ENCODE results near the gene PSEN2.
"Not testable (repeated sequence)": the region's sequence is repeated elsewhere in the genome, so short reads cannot be mapped to it uniquely, and the experiment has no call there.

PSEN2 gene

DNA sequence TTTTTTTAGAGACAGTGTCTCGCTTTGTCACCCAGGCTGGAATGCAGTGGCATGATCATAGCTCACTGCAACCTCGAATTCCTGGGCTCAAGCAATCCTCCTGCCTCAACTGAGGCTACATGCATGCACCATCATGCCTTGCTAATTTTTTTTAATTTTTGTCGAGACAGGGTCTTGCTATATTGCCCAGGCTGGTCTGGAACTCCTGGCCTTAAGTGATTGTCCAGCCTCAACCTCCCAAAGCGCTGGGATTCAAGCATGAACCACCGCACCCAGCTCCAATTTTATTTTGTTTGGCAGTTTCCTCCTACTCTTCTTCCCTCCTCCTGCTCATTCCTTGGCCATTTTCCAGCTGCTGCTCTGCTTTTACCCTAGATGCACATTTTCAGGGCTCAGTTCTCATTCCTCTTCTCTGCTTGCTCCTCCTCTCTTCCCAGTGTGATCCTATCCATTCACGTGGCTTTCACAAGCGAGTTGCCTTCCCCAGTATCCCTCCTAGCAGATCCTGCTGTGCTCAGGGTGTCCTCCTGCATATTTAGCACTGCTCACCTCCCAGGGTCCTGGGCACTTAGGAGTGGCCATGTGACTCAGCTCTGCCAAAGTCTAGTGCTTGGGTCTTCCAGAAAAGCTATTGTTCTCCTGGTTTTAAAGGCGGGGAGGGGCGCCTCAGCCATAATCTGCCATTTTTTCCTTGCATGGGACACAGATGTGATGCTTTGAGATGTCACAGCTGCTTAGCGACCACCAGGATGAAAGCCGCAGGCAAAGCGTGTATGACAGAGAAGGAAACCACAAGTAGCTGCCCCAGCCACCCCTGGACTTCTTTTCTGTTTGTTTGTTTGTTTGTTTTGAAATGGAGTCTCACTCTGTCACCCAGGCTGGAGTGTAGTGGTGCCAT, 33.7 kb downstream of the PSEN2 start:
- DNase-seq (ENCODE audit: insufficient read length, low spot score), result no peak
- no peak for FAIRE-seq
- TF ChIP-seq POLR2A (IDR thresholded peaks at IDR 0.05; ENCODE audit: low read depth, low read length), result no peak

DNA sequence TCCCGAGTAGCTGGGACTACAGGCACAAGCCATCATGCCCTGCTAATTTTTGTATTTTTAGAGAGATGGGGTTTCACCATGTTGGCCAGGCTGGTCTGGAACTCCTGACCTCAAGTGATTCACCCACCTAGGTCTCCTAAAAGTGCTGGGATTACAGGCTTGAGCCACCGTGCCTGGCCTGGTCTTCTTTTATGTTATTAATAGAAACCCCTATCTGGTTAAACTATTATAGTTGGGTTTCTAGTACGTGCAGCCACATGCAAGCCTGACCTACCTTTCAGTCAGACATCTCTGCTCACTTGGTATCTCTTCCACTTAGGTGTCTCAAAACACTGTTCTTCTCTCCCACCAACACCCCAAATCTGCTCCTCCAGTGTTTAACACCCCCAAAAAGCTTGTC, 34.4 kb downstream of the PSEN2 start:
- no peak for TF ChIP-seq POLR2A (IDR thresholded peaks at IDR 0.05; ENCODE audit: low read depth, low read length)
- no peak for FAIRE-seq
- no peak for DNase-seq (ENCODE audit: insufficient read length, low spot score)

DNA sequence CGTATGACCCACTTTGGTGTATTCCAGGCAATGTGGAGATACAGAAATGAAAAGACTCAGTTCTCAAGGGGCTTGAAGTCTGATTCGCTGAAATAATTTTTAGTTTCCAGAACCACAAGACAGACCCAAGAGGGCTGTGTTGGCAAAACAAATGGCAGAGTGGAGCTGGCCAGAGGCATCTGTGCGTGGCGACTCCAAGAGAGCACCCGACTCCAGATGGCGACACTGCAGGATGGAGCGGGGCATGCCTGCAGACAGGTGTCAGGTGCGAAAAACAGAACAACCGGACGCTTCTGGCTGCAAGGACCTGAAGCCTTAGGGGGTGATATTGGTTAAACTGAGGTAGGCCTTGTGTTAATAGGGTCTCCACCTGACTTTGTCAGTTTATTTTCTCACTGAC, 38.0 kb downstream of the PSEN2 start:
- FAIRE-seq (no peak), DNase-seq (ENCODE audit: insufficient read length, low spot score) (no peak)
- no peak for TF ChIP-seq POLR2A (IDR thresholded peaks at IDR 0.05; ENCODE audit: low read depth, low read length)

DNA sequence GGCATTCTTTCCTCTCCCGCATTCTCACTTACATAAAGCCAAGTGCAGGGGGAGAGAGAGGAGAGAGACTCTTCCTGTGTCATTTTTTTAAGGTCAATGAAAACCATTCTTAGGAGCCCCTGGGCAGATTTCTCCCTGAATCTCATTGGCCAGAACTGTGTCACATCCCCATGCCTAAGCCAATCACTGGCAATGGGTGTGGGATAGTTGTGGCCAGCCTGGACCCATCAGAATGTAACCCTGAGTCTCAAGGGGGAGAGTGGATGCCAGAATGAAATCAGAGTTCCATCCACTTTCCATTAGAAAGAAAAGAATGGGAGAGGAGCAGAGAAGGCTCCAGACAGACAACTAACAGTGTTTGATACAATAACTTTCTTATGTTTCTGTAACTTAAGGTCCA, 38.5 kb downstream of the PSEN2 start:
- FAIRE-seq (no peak), DNase-seq (ENCODE audit: insufficient read length, low spot score) (no peak)
- no peak for TF ChIP-seq POLR2A (IDR thresholded peaks at IDR 0.05; ENCODE audit: low read depth, low read length)

DNA sequence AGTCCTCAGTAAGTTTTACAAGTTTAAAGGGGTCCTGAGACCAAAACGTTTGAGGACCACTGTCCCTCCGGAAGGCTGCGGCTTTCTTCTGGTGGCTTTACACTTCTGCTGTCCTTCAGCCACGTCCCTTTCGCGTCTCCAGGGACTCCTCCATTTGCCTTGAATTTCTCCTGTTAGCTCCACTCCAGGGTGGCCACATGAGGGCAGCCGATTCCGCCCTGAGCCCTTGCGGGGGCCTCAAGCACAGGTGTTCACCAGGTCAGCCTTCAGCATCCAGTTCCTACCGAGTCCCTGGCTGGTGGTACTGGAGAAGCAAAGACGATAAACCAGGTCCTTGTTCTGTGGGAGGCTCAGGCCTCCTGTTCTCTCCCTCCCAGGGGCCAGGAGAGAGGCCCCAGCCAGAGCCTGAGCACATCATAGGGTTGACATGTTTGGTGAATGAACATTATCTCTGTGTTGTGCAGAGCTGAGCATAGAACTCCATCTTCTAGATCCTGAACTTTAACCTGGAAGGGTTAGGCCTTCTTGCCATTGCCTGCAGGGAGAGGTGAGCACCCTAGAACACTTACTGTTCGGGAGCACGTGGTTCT, 42.3 kb downstream of the PSEN2 start:
- FAIRE-seq (no peak), DNase-seq (ENCODE audit: insufficient read length, low spot score) (no peak)

DNA sequence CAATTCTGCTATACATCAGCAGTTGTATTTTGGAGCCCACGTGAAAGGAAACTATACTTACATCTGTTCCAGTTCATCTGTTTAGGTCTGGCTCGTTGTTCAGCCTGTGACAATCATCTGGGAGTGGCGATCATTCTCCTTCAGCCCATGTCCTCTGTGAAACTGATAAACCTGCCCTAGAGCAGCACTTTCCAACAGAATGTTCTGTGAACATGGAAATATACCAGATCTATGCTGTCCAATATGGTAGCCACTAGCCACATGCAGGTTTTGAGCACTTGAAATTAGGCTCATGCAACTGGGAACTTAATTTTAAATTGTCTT, 45.2 kb downstream of the PSEN2 start:
- no peak for TF ChIP-seq POLR2A (IDR thresholded peaks at IDR 0.05; ENCODE audit: low read depth, low read length)
- FAIRE-seq, result no peak

More for the DNA sequence above, 42.3 kb downstream of the PSEN2 start:
- TF ChIP-seq POLR2A (IDR thresholded peaks at IDR 0.05; ENCODE audit: low read depth, low read length), result no peak

DNA sequence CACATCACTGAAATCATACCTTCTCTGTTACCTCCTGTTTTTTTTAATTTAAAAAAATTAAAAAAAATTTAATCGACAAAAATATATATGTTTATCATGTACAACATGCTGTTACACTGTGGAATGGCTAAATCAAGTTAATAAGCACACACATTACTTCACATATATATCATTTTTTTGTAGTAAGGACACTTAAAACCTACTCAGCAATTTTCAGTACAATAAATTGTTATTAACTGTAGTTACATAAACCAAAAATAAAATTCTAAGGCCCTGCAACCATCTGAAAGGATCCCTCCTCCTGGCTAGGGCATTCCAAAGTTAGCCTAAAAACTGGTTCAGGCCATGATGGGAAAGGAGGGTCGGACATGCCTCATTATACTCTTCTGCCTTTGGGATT, 46.1 kb downstream of the PSEN2 start:
- no peak for TF ChIP-seq POLR2A (IDR thresholded peaks at IDR 0.05; ENCODE audit: low read depth, low read length)
- FAIRE-seq, result no peak

More for the DNA sequence above, 45.2 kb downstream of the PSEN2 start:
- DNase-seq (ENCODE audit: insufficient read length, low spot score), result no peak

DNA sequence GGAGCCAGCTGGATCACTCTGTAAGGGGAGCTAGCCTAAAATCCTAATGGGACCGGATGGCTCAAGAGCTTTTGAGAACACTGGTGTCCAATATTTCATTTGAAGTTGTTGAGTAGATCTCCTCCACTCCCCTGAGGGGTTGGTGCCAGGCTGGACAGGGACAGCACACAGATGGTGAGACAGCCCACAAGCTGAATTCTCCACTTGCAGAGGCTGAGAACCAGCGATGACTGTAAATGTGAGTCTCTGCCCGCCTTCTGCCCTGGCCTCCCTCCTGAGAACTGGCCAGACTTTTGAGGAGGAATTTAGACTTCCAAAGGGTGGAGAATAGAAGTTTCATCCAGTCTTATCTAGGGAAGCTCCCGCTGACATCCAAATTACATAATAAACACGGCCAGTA, 49.2 kb downstream of the PSEN2 start:
- no peak for TF ChIP-seq POLR2A (IDR thresholded peaks at IDR 0.05; ENCODE audit: low read depth, low read length)
- no peak for FAIRE-seq

More for the DNA sequence above, 46.1 kb downstream of the PSEN2 start:
- DNase-seq (ENCODE audit: insufficient read length, low spot score), result no peak

DNA sequence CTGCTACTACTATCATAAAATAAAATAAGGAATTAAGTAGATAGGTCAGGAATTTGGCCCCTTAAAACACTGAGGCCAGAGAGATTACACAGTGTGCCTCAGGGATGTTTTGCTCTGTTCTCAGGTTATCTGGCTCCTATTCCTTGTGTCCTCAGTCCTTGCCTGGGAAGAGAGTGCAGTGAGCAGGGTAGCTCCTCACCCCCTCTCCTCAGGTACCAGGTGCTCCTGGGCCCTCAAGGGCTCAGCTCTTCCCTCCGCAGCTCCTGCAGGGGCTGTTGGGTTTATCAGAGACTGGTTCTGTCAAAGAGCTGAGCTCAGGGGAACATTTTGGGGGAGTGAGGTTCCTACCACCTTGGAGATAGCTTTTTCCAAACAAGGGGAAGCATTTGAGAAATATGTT, 49.6 kb downstream of the PSEN2 start:
- no peak for FAIRE-seq
- no peak for TF ChIP-seq POLR2A (IDR thresholded peaks at IDR 0.05; ENCODE audit: low read depth, low read length)
- no peak for DNase-seq (ENCODE audit: insufficient read length, low spot score)

More for the DNA sequence above, 49.2 kb downstream of the PSEN2 start:
- DNase-seq (ENCODE audit: insufficient read length, low spot score), result no peak

DNA sequence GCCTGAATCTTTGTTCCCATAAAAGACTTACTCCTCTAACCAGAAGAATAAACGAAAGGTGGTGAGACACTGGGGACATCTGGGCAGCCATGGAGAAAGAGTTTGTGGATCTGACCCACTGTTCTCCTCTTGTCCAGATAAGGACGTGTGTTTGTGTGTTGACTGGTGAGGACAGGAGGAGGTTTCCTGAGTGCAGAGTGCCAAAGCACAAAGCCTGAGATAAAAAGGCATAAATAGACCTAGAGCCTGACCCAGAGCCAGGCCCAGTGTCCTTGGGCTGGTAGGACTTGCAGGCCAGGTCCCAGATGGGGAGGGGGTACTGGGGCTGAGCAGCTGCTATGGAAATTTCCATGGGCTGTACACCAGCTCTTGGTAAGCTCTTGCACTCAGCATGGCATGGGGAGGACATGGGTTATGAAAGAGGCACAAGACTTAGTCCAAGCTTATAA, 50.1 kb downstream of the PSEN2 start:
- no peak for TF ChIP-seq POLR2A (IDR thresholded peaks at IDR 0.05; ENCODE audit: low read depth, low read length)
- no peak for DNase-seq (ENCODE audit: insufficient read length, low spot score)
- no peak for FAIRE-seq

DNA sequence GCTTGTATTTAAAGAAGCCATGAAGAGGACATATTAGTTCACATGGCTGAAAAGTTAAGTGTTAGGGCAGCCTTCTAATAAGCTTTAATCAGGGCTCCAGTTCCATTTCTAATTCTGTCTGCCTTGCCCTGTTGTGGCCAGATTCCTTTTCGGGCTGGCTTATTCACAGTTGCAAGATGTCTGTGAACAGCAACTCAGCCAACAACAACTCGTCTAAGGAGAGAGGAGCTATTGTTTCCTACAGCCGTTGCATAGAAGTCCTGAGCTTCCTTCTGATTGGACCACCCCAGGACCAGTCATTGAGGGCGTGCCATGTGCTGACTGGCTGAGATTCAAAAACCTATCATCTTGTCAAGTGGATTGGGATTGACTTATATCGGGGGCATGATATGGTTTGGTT, 51.1 kb downstream of the PSEN2 start:
- no peak for TF ChIP-seq POLR2A (IDR thresholded peaks at IDR 0.05; ENCODE audit: low read depth, low read length)
- no peak for DNase-seq (ENCODE audit: insufficient read length, low spot score)
- no peak for FAIRE-seq

DNA sequence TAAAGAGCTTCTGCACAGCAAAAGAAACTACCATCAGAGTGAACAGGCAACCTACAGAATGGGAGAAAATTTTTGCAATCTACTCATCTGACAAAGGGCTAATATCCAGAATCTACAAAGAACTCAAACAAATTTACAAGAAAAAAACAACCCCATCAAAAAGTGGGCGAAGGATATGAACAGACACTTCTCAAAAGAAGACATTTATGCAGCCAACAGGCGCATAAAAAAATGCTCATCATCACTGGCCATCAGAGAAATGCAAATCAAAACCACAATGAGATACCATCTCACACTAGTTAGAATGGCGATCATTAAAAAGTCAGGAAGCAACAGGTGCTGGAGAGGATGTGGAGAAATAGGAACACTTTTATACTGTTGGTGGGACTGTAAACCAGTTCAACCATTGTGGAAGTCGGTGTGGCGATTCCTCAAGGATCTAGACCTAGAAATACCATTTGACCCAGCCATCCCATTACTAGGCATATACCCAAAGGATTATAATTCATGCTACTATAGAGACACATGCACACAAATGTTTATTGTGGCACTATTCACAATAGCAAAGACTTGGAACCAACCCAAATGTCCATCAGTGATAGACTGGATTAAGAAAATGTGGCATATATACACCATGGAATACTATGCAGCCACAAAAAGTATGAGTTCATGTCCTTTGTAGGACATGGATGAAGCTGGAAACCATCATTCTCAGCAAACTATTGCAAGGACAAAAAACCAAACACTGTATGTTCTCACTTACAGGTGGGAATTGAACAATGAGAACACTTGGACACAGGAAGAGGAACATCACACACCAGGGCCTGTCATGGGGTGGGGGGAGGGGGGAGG, 59.1 kb downstream of the PSEN2 start:
- FAIRE-seq; DNase-seq (ENCODE audit: insufficient read length, low spot score): not testable (repeated sequence)

DNA sequence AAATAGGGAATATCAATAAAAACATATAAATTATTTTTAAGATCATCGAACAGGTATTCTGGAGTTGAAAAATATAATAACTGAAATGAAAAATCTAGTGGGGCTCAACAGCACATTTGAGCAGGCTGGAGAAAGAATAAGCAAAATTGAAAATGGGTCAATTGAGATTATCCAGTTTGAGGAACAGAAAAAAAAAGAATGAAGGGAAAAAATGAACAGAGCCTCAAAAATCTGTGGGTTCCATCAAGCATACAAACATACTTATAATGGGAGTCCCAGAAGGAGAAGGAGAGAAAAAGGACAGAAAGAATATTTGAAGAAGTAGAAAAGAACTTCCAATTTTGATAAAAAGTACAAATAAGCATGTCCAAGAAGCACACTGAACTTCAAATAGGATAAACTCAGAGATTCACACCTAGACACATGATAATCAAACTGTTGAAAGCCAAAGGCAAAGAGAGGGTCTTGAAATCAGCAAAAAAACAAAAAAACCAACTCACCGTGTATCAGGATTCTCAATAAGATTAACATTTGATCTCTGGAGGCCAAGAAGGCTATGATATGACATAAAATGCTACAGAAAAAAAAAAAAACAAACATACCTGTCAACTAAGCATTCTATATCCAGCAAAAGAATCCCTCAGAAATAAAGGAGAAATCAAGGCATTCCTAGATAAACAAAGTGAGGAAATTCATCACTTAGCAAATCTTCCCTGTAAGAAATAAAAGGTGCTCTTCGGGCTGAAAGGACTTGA, 64.2 kb downstream of the PSEN2 start:
- no peak for TF ChIP-seq POLR2A (IDR thresholded peaks at IDR 0.05; ENCODE audit: low read depth, low read length)
- no peak for FAIRE-seq
- no peak for DNase-seq (ENCODE audit: insufficient read length, low spot score)

Data from H54 (cell line).